Left renal pelvis (tissue), 4 donors: ENCODE data around the gene NR1H2. TPM values are rescaled to one million over a fixed set of nuclear protein-coding genes. Genes with fewer than 3 reads are reported as not detected.

ENCODE experiments used
- DNase-seq, 4 donors: peaks; one replicate each; pipeline ENCODE4 v3.0.0-alpha.2; 2013; ENCODE audit warnings: low read depth in 4 of 4, low spot score in 3 of 4
- polyA plus RNA-seq, 4 donors: library from polyadenylated mRNA; unstranded; fragments of 120-200 nt; gene quantifications; one replicate each; pipeline ENCODE4 v1.2.1, GENCODE V29; 2013; ENCODE audit not compliant: insufficient read length in 4 of 4

NR1H2 gene
- polyA plus RNA-seq, 4 donors, result 23.8 to 44.3 (median 26.3) TPM

DNA sequence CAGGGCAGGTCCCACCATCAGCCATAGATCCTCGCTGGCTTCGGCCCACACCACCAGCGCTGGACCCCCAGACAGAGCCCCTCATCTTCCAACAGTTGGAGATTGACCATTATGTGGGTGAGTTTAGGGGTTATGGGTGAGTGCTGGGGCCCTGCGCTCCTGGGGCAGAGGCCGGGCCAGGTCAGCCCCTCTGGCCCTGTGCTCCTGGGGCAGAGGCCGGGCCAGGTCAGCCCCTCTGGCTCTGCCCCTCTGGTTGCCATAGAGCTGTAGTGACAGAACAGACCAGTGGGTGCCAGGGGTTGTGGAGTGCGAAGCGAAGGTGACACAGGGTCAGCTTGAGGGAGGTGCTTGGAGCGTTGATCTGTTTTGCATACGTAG lies 23.1 kb downstream of the NR1H2 start:
- no peak for DNase-seq

DNA sequence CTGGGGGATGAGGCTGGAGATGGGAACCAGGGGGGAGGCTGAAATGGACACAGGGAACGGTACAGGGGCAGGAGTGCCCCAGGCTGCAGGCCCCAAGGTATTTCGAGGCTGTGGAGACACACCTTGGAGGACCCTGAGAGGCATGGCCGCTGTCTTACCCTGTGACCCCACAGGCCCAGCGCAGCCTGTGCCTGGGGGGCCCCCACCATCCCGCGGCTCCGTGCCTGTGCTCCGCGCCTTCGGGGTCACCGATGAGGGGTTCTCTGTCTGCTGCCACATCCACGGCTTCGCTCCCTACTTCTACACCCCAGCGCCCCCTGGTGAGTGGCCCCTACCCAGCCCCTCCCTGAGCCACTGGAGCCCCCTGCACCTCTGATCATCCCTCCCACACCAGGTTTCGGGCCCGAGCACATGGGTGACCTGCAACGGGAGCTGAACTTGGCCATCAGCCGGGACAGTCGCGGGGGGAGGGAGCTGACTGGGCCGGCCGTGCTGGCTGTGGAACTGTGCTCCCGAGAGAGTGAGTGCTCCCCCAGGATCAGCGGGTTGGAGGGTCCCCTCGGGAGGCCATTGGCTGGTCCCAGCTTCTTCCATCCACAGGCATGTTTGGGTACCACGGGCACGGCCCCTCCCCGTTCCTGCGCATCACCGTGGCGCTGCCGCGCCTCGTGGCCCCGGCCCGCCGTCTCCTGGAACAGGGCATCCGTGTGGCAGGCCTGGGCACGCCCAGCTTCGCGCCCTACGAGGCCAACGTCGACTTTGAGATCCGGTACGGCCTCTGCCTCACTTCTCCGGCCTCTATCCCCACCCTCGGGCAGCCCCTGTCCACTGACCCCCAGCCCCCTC lies 25.6 kb downstream of the NR1H2 start:
- DNase-seq, result no peak

DNA sequence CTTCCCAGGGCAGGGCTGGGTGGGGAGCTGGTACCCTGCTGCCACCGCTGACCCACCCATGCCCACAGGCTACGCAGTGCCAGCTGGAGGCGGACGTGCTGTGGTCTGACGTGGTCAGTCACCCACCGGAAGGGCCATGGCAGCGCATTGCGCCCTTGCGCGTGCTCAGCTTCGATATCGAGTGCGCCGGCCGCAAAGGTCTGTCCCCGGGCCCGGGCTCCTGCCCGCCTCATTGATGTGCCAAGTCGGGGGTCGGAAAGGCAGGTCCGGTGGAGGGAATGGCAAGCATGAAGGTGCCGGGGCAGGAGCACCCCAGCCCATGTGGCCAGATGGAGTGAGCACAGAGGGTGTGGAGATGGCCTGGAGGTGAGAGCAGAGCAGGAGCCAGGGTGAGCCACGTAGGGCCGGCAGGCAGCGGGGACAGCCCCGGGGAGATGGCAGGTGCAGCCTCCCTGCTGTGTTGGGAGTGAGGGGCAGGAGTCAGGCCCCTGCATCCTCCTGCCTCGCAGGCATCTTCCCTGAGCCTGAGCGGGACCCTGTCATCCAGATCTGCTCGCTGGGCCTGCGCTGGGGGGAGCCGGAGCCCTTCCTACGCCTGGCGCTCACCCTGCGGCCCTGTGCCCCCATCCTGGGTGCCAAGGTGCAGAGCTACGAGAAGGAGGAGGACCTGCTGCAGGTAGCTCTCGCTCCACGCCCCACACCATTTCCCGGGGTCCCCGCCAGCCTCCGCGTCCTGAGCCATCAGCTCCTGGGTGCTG lies 26.5 kb downstream of the NR1H2 start:
- DNase-seq, result no peak

DNA sequence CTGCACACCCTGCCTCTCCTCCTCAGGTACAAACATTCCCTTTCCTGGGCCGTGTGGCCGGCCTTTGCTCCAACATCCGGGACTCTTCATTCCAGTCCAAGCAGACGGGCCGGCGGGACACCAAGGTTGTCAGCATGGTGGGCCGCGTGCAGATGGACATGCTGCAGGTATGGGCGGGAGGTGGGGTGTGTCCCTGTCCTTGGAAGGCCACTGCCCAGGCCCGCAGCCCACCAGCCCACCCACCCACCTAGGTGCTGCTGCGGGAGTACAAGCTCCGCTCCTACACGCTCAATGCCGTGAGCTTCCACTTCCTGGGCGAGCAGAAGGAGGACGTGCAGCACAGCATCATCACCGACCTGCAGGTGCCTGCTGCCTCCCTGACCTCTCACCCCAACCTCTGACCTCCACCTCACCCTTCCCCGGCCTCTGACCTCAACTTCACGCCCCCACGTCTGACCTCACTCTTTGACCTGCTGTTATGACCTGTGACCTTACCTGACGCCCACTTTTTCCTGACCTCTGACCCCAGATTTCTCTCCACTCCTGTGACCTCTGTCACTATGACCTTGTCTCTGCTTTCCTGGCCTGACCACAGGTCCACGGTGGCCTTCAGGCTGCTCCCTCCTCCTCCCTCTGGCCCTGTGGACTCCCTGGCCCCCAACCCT lies 30.0 kb downstream of the NR1H2 start:
- DNase-seq, result no peak

DNA sequence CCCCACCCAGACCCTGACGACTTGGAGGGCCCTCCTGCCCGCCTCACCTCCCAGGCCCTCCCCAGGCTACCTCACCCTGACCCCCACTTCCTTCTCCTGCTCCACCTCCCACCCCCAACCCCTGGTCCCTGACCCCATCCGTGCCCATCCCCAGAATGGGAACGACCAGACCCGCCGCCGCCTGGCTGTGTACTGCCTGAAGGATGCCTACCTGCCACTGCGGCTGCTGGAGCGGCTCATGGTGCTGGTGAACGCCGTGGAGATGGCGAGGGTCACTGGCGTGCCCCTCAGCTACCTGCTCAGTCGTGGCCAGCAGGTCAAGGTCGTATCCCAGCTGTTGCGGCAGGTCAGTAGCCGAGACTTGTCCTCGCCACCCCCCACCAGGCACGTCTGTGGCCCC lies 30.6 kb downstream of the NR1H2 start:
- no peak for DNase-seq

DNA sequence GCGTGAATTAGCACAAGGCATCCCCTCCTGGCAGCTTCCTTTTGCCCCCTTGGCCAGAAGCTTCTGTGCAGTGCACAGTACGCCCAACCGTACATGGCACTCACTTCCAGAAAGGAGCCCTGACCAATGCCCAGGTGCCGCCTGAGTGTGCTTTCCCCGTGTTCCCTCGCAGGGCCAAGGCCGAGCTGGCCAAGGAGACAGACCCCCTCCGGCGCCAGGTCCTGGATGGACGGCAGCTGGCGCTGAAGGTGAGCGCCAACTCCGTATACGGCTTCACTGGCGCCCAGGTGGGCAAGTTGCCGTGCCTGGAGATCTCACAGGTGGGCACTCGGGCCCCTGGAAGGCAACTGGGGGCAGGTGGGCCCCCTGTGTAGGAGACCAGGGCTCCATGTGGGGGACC lies 33.1 kb downstream of the NR1H2 start:
- DNase-seq, result no peak

DNA sequence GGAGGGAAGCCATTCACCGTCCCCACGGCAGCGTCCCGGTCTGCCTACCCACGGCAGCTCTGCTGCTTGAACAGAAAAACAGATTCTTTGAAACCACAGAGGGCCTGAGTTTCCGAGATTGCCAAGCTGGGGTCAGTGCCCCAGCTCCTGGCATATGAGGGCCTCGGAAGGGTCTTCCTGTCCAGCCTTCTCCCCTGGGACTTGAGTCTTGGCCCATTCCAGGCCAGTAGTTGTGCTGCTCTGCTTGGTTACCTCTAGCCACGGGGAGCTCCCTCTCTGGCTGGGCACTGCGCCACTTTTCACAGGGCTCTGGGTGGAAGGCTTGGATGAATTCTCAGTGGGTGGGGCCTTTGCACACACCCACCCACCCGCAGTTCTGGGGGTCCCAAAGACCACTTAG lies 33.9 kb downstream of the NR1H2 start:
- DNase-seq, result no peak

DNA sequence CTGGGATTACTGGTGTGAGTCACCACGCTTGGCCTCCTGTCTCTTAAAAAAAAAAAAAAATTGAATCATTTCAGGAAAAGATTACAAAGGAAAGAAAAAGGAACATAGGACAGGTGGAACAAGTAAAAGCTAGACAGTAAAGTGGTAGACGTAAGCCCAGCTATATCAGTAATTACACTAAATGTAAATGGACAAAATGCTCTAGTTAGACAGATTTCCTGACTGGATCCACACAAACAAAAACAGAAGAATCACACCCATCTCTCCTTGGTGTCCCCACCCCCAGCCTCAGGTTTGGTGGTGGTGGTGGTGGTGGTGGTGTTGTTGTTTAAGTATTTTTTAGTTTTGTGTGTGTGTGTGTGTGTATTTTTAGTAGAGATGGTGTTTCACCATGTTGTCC lies 36.2 kb downstream of the NR1H2 start:
- no peak for DNase-seq

DNA sequence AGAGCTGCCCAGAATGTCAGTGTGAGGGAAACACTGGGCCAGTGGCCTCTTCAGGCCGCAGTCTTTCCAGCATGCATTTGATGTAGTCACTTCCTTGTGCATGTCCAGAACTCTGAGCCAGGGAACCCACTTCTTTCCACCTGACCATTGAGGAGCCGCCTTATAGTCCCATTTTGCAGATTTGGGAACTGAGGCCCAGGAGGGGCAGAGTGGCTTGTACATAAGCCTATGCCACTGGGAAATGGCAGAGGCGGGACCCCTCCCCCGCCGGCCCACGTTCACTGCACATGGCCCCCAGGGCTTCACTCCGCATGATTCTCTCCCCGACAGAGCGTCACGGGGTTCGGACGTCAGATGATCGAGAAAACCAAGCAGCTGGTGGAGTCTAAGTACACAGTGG lies 36.8 kb downstream of the NR1H2 start:
- DNase-seq, result no peak

DNA sequence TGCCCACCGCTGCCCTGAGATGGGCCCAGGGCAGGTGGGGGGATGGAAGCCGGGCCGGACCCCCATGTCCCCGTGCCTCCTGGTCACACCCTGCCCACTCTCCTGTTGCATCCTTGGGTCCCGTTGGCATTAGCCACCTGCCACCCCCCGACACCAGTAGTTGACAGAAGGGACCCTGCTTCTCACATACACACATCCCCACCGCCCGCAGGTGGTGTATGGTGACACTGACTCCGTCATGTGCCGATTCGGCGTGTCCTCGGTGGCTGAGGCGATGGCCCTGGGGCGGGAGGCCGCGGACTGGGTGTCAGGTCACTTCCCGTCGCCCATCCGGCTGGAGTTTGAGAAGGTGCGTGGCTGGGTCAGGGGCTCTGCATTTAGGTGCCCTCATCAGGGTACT lies 37.3 kb downstream of the NR1H2 start:
- no peak for DNase-seq

DNA sequence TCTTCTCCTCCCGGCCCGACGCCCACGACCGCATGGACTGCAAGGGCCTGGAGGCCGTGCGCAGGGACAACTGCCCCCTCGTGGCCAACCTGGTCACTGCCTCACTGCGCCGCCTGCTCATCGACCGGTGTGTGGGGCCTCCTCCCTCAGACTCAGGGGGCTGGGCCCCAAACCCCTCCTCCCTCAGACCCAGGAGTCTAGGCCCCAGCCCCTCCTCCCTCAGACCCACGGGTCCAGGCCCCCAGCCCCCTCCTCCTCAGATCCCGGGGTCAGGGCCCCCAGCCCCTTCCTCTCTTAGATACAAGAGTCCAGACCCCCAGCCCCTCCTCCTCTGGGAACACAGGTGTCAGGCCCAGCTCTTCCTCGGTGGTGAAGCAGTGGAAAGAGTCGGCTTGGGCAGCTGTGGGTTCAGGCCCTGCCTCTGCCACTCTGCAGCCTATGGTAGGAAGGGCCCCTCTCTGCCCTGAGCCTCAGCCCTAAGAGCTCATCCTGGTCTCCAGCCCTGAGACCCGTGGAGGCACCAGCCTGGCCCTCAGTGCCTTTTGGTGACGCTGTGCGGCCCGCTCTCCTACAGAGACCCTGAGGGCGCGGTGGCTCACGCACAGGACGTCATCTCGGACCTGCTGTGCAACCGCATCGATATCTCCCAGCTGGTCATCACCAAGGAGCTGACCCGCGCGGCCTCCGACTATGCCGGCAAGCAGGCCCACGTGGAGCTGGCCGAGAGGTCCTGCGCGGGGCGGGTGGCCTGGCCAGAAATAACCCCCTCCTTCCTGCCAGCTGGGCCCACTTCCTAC lies 38.8 kb downstream of the NR1H2 start:
- DNase-seq, result peak in 1 of 4 donors; percentile 27

DNA sequence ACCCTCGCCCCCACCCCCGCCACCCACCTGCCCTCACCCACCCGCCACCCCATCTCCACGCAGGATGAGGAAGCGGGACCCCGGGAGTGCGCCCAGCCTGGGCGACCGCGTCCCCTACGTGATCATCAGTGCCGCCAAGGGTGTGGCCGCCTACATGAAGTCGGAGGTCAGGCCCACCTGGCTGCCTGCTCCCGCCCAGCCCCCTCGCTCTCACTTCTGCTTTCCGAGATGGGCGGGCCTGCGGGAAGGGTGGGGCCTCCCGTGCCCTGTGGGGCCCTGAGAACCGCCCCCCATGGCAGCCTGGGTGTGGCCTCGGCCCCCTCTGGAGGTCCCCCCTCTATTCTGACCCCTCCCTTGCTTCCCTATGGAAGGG lies 39.4 kb downstream of the NR1H2 start:
- DNase-seq, result no peak

DNA sequence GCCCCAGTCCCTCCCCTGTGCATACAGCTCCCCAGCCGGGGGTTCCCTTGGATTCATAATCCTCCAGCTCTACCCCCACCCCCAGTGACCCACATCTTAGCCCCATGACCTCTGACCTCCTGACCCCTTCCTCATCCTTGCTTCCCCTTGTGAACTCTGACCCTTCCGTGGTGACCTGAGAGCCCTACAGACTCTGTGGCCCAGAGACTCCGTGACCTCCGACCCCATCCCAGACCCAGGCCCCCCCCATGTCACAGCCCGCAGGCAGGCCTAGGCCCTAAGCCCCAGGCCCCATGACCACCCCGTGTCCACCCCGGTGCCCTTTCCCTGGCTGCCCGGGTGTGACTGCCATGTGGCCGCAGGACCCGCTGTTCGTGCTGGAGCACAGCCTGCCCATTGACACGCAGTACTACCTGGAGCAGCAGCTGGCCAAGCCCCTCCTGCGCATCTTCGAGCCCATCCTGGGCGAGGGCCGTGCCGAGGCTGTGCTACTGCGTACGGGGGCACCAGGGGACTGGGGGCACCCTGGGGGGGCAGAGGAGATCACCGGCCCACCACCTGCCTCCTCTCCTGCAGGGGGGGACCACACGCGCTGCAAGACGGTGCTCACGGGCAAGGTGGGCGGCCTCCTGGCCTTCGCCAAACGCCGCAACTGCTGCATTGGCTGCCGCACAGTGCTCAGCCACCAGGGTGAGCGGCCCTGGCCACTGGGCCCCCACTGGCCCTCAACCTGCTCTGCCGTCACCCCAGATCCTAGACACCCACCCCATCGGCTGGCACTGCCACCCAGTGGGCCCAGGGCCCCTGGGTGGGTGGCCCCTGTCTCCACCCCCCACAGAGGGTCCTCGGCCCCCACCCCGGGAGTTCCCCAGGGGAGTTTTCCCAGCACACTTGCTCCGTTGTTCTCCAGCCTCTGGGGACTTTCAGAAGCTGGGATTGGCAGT lies 40.0 kb downstream of the NR1H2 start:
- DNase-seq, result no peak

DNA sequence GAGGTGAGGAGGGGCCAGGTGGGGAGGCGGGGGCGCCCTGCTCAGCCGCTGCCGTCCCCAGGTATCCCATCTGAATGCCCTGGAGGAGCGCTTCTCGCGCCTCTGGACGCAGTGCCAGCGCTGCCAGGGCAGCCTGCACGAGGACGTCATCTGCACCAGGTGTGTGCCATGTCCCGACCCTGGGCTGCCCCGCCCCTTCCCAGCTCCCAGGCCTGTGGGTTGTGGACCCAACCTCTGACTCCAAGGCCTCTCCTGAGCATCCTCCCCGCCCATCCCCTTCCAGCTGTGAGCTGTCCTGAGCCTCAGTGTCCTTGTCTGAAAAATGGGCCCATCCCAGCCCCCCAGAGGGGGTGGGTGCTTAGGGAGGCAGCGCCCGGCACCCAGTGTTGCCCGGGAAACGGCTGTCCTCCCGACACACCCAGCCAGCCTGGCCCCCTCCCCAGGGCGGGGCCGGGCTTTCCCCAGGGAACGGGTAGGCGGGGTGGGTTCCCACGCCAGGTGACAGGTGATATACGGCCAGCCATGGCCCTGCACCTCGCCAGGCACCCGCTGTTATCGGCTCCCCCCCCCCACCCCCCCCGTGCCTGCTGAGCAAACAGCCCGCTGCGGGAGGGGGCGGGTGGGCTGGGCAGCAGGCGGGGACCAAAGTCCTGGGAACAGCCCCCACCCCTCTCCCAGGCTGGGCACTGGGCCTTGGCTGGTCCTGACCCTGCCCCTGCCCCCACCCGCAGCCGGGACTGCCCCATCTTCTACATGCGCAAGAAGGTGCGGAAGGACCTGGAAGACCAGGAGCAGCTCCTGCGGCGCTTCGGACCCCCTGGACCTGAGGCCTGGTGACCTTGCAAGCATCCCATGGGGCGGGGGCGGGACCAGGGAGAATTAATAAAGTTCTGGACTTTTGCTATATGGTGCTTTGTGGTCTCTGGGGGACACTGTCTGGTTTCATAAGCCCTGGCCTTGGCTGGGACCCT lies 41.1 kb downstream of the NR1H2 start:
- DNase-seq, result no peak

DNA sequence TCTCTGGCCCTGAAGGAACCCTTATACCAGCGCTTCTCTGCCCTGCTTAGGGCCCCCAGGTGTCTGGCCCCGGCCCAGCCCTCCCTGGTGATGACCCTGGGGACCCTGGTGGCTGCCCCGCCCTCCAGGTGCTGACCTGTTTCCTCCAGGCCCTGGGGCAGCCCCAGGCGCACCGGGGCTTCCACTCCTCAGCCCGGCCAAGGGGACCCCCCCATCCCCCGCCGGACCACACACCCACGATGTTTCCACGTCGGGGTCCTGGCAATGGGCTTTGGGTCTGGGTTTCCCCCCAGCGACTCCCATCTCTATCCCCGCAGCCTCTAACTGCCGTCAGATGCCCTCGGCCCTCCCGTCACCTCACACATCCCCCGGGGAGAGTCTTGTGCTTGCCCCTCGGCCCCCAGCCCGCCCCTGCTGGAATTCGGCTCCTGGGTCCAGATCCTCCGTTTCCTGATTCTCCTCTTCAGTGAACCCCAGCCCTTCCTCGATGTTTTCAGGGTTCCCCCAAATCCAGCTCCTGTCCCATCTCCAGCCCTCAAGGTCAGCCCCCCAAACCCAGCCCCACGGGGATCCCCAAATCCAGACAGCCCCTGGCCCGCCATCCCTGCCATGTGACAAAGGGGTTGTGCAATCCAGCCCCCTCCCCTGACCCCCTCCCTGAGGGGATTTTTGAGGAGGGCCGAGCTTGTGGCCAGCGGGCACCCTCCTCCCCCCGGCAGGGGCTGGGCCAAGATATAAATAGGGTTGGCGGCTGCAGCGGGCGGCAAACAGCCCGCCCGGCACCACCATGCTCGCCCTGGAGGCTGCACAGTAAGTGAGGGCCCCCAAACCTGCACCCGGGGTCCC lies 42.1 kb downstream of the NR1H2 start, which contains the start of gene SPIB:
Gene SPIB, plus strand, starts transcription at position 763 of the 846 bp plus-strand sequence. Its CDS starts 25 bp downstream, at position 788.
- DNase-seq, result no peak

DNA sequence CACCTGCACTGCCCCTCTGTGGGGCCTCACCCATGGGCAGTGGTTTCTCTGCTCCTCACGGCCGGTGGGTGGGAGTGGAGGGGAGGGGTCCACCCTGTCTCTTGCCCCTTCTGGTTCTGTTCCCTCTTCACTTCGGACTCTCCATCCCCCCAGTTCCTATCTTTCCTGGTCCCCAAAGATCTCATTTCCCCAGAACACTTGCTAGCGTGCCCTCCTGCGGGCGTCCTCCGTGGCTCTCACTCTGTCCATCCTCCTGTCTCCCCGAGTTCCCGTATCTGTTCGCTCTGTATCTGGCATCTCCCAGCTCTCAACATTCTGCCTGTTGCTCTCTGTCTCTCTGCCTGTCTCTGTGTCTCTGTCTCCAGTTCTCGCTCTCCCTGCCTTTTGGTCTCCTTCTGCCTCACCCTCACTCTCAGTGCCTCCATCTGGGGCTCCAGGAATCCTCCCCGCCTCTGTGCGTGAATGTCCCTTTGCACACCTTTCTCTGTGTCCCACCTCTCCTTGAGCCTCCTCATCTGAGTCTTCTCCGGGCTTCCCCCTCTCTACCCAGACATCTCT lies 42.8 kb downstream of the NR1H2 start:
- DNase-seq, result no peak

DNA sequence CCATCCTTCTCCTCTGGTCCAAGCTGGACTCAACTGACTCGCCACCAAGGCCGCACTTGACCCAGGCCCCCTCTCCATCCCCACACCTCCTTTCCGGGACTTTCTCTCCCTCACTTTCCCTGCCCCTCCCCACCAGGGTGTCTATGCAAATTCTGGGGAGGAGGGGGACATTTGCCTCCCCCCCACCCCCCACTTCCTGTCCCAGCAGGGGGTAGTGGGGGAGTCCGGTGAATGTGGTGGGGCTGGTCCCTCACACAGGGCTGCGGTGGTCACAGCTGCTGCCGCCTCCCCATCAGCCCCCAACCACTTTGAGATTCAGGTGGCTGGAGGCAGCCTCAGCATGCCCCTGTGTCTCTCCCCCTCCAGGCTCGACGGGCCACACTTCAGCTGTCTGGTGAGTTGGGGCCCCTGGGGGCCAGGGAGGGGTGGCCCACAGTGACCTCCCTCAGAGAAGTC lies 43.4 kb downstream of the NR1H2 start:
- DNase-seq, result no peak
